Right lobe of liver (tissue), 6 donors: ENCODE measurements around the gene TTC39C. TPM values are rescaled to one million over a fixed set of nuclear protein-coding genes. Genes with fewer than 3 reads are reported as not detected.

Source experiments
- ATAC-seq, 4 donors: fragments of 200-7000 bp; cut with Tn5 transposase; one replicate each; pipeline ENCODE4 v1.9.1; 2020; ENCODE audit warnings: mild to moderate bottlenecking in 4 of 4, moderate library complexity in 4 of 4
- DNase-seq, 3 donors: peaks; one replicate each; pipeline ENCODE4 v3.0.0-alpha.2; 2020
- H3K27ac ChIP-seq, 3 donors: fragments of 200-600 bp; one replicate each; pipeline ENCODE4 v1.8.0; 2022
- H3K27me3 ChIP-seq, 2 donors: fragments of 200-600 bp; one replicate each; pipeline ENCODE4 v1.8.0; 2022
- H3K36me3 ChIP-seq, 4 donors: fragments of 200-600 bp; sonication (generic) in 1 of 4; one replicate each; pipeline versions ENCODE4 v1.5.1 to v1.8.0; 2017 to 2022; ENCODE audit warnings: control low read depth in 1 of 4
- H3K4me1 ChIP-seq, 4 donors: fragments of 200-600 bp; sonication (generic) in 1 of 4; one replicate each; pipeline versions ENCODE4 v1.5.1 to v1.8.0; 2017 to 2022; ENCODE audit warnings: control low read depth in 1 of 4
- H3K4me3 ChIP-seq, 3 donors: fragments of 200-600 bp; one replicate each; pipeline ENCODE4 v1.8.0; 2022
- H3K9me3 ChIP-seq, 4 donors: fragments of 200-600 bp; sonication (generic) in 1 of 4; one replicate each; pipeline versions ENCODE4 v1.5.1 to v1.8.0; 2017 to 2022; ENCODE audit warnings: control low read depth in 1 of 4
- CTCF ChIP-seq, 4 donors: fragments of 200-600 bp in 3 of 4; fragments of 450-650 bp in 1 of 4; IDR thresholded peaks; one replicate each; pipeline versions ENCODE4 v1.5.1 to v1.8.0; 2016 to 2022; ENCODE audit warnings: antibody characterized with exemption in 4 of 4, mild to moderate bottlenecking in 2 of 4
- POLR2A ChIP-seq: fragments of 450-650 bp; IDR thresholded peaks from one replicate; pipeline ENCODE4 v1.6.1; 2017; ENCODE audit warnings: antibody characterized with exemption, mild to moderate bottlenecking
- WGBS: methylation state at CpG from one replicate; pipeline ENCODE4 v1.1.6; 2018; ENCODE audit warnings: low coverage, low lambda C conversion rate; ENCODE audit not compliant: insufficient coverage; ENCODE audit errors: missing lambda C conversion rate; 5-methylcytosine and 5-hydroxymethylcytosine counted together
- intact Hi-C, 2 donors: fragments of 100-400 bp; cut with DNase I; formaldehyde crosslinking; loops; one replicate each; pipeline versions ENCODE4 v1.11.2 to v1.14.1; 2022
- total RNA-seq, 6 experiments: library from RNA; depleted of rRNA in 2 of 6; stranded (reverse); fragments of >200 nt in 2 of 6; fragmentation: NEBNext Ultra II Directional in 3 of 6; extraction: Animal tissue kit (Norgen Biotek cat#: 25700) in 3 of 6; gene quantifications; one replicate each; pipeline versions ENCODE4 v1.1.0 to v1.2.4, GENCODE V29; 2016 to 2023
- donor health status: DM: no; HTN: yes; CAD: no.
- donor health status: DM: no; HTN: no; CAD: no.
- donor health status: DM: no; HTN: no; CAD: no.
- donor health status: DM: no; HTN: yes; CAD: no.
- donor health status: DM: no; HTN: yes; CAD: no.

TTC39C gene
- total RNA-seq, 6 experiments from 2014 or later: 61.9 to 167 (median 84.4) TPM

GRCh38 chr18:24089515-24090337 is 75.2 kb downstream of the TTC39C start:
- intact Hi-C loops: no loop called here
- no peak for TF ChIP-seq POLR2A
- no peak for TF ChIP-seq CTCF (IDR thresholded peaks at IDR 0.05)
- H3K27ac ChIP-seq: no peak overlapping the region
- no peaks in the 10 kb centered on the region for H3K27me3 ChIP-seq
- H3K4me3 ChIP-seq: no peak overlapping the region
- DNase-seq (no peak), ATAC-seq (peak in 3 of 4 donors; percentile 52 to 68 (median 53))
- H3K9me3 ChIP-seq: no peaks in the 10 kb centered on the region
- WGBS: 32% methylated on average over 4 of the region's 4 CpGs
- peaks cover 0 to 12% (median 6%) of the 10 kb centered on the region in 4 donors for H3K4me1 ChIP-seq
- H3K36me3 ChIP-seq: peaks cover 0 to 3% (median 0%) of the 10 kb centered on the region in 4 donors

GRCh38 chr18:24090876-24091275 is 76.3 kb downstream of the TTC39C start:
- TF ChIP-seq POLR2A: no peak
- TF ChIP-seq CTCF (IDR thresholded peaks at IDR 0.05): no peak
- intact Hi-C loops: no loop called here
- peaks cover 0 to 3% (median 0%) of the 10 kb centered on the region in 4 donors for H3K36me3 ChIP-seq
- no peak overlapping the region for H3K4me3 ChIP-seq
- H3K9me3 ChIP-seq: no peaks in the 10 kb centered on the region
- no peak for ATAC-seq
- WGBS: 100% methylated on average over 1 of the region's 13 CpGs
- H3K27me3 ChIP-seq: no peaks in the 10 kb centered on the region
- peaks cover 0 to 12% (median 6%) of the 10 kb centered on the region in 4 donors for H3K4me1 ChIP-seq
- DNase-seq: no peak
- H3K27ac ChIP-seq: no peak overlapping the region

GRCh38 chr18:24094561-24094960 is 80.0 kb downstream of the TTC39C start:
- no peak overlapping the region for H3K27ac ChIP-seq
- peaks cover 0 to 9% (median 2%) of the 10 kb centered on the region in 4 donors for H3K4me1 ChIP-seq
- no peaks in the 10 kb centered on the region for H3K27me3 ChIP-seq
- no peaks in the 10 kb centered on the region for H3K36me3 ChIP-seq
- ATAC-seq (no peak), DNase-seq (no peak)
- no peak overlapping the region for H3K4me3 ChIP-seq
- no peak for TF ChIP-seq POLR2A
- no peak for TF ChIP-seq CTCF (IDR thresholded peaks at IDR 0.05)
- H3K9me3 ChIP-seq: no peaks in the 10 kb centered on the region
- intact Hi-C loops: no loop called here

- Histone ChIP-seq H3K4me3 (no peak overlapping the region), H3K27me3 (no peaks in the 10 kb centered on the region), H3K36me3 (no peaks in the 10 kb centered on the region), H3K9me3 (no peaks in the 10 kb centered on the region), H3K27ac (no peak overlapping the region), H3K4me1 (no peaks in the 10 kb centered on the region)
- no peak for ATAC-seq
- TF ChIP-seq CTCF (IDR thresholded peaks at IDR 0.05) (no peak), POLR2A (no peak)
- no peak for DNase-seq
- intact Hi-C loops: no loop called here
- 77% methylated on average over 1 of the region's 1 CpG for WGBS
These were observed 81.4 kb downstream of the TTC39C start for GRCh38 chr18:24095976-24096375.
